Hindlimb muscle (tissue), 1 donor: ENCODE measurements around the gene UTS2. TPM values are rescaled to one million over a fixed set of nuclear protein-coding genes. Genes with fewer than 3 reads are reported as not detected.

Experiments
- DNase-seq: peaks from one replicate; pipeline ENCODE4 v3.0.0-alpha.2; 2013
- polyA plus RNA-seq: library from polyadenylated mRNA; unstranded; fragments of 120-200 nt; gene quantifications from one replicate; pipeline ENCODE4 v1.2.1, GENCODE V29; 2013; ENCODE audit not compliant: insufficient read length

UTS2 gene
- not detected for polyA plus RNA-seq

GRCh38 chr1:7852804-7853683 lies at the start of gene UTS2:
UTS2 (minus strand) TSS chr1:7853065; CDS start chr1:7853003, 62 bp downstream.
- DNase-seq: no peak

- no peak for DNase-seq
These were observed 46.9 kb upstream of the UTS2 start for GRCh38 chr1:7899741-7900140.

GRCh38 chr1:7898962-7899361 lies 46.1 kb upstream of the UTS2 start:
- no peak for DNase-seq

GRCh38 chr1:7896994-7897393 lies 44.1 kb upstream of the UTS2 start:
- no peak for DNase-seq

- no peak for DNase-seq
These were observed 40.8 kb upstream of the UTS2 start for GRCh38 chr1:7893529-7894180.

- DNase-seq: no peak
These were observed 38.9 kb upstream of the UTS2 start for GRCh38 chr1:7891804-7892203.

- DNase-seq: no peak
These were observed 38.0 kb upstream of the UTS2 start for GRCh38 chr1:7890853-7891252.

- DNase-seq: no peak
These were observed 35.6 kb upstream of the UTS2 start for GRCh38 chr1:7888248-7889081.

GRCh38 chr1:7886405-7886745 lies 33.5 kb upstream of the UTS2 start:
- no peak for DNase-seq

- no peak for DNase-seq
These were observed 32.9 kb upstream of the UTS2 start for GRCh38 chr1:7885513-7886404.

GRCh38 chr1:7884757-7885156 lies 31.9 kb upstream of the UTS2 start:
- no peak for DNase-seq

GRCh38 chr1:7879228-7879627 lies 26.4 kb upstream of the UTS2 start:
- no peak for DNase-seq

GRCh38 chr1:7878027-7878426 lies 25.2 kb upstream of the UTS2 start:
- no peak for DNase-seq

GRCh38 chr1:7873801-7874795 lies 21.2 kb upstream of the UTS2 start:
- no peak for DNase-seq

GRCh38 chr1:7871136-7871535 lies 18.3 kb upstream of the UTS2 start:
- no peak for DNase-seq

- no peak for DNase-seq
These were observed 16.5 kb upstream of the UTS2 start for GRCh38 chr1:7869136-7869920.

- DNase-seq: no peak
These were observed 15.4 kb upstream of the UTS2 start for GRCh38 chr1:7868070-7868780.

GRCh38 chr1:7865978-7866377 lies 13.1 kb upstream of the UTS2 start:
- DNase-seq: no peak

GRCh38 chr1:7863756-7864328 lies 11.0 kb upstream of the UTS2 start:
- no peak for DNase-seq
